Peyer's patch (tissue), 4 donors: ENCODE results near the gene PCBP3. TPM values are rescaled to one million over a fixed set of nuclear protein-coding genes. Genes with fewer than 3 reads are reported as not detected.

Source experiments
- DNase-seq, 3 donors: peaks; one replicate each; pipeline ENCODE4 v3.0.0-alpha.2; 2017 to 2019
- H3K27ac ChIP-seq, 4 donors: fragments of 200-600 bp; sonication (generic); one replicate each; pipeline ENCODE4 v1.5.1; 2016 to 2019
- H3K27me3 ChIP-seq, 2 donors: fragments of 200-600 bp; sonication (generic); one replicate each; pipeline ENCODE4 v1.5.1; 2019
- H3K36me3 ChIP-seq, 3 donors: fragments of 200-600 bp; sonication (generic); one replicate each; pipeline ENCODE4 v1.5.1; 2016 to 2019
- H3K4me1 ChIP-seq, 4 donors: fragments of 200-600 bp; sonication (generic); one replicate each; pipeline ENCODE4 v1.5.1; 2016 to 2019
- H3K4me3 ChIP-seq, 4 donors: fragments of 200-600 bp; sonication (generic); 1 replicate in 3 of 4; 2 replicates in 1 of 4; pipeline ENCODE4 v1.5.1; 2016 to 2019; ENCODE audit warnings: mild to moderate bottlenecking in 1 of 4
- H3K9me3 ChIP-seq, 4 donors: fragments of 200-600 bp; sonication (generic); one replicate each; pipeline ENCODE4 v1.5.1; 2016 to 2019; ENCODE audit warnings: mild to moderate bottlenecking in 1 of 4
- CTCF ChIP-seq, 6 experiments: fragments of 450-650 bp in 4 of 6; fragments of 200-600 bp in 2 of 6; sonication (generic) in 1 of 6; IDR thresholded peaks; one replicate each; pipeline ENCODE4 v1.5.1; 2017 to 2019; ENCODE audit warnings: antibody characterized with exemption in 6 of 6, mild to moderate bottlenecking in 3 of 6, moderate library complexity in 1 of 6
- POLR2A ChIP-seq, 2 donors: fragments of 450-650 bp; IDR thresholded peaks; one replicate each; pipeline ENCODE4 v1.5.1; 2017; ENCODE audit warnings: antibody characterized with exemption in 2 of 2, mild to moderate bottlenecking in 2 of 2, moderate library complexity in 2 of 2
- total RNA-seq, 4 donors: library from RNA; depleted of rRNA; stranded (reverse); fragments of >200 nt; gene quantifications; one replicate each; pipeline ENCODE4 v1.1.0, GENCODE V29; 2016

The PCBP3 gene
- total RNA-seq, 4 donors from 2014 or later, result 1.1 to 6.0 (median 4.4) TPM; not detected in 1

- no peak overlapping the region for H3K27ac ChIP-seq
- H3K4me3 ChIP-seq, result no peak overlapping the region
- DNase-seq, result no peak
- no peaks in the 10 kb centered on the region for H3K36me3 ChIP-seq
- H3K4me1 ChIP-seq, result no peaks in the 10 kb centered on the region
- no peaks in the 10 kb centered on the region for H3K27me3 ChIP-seq
- no peaks in the 10 kb centered on the region for H3K9me3 ChIP-seq
- TF ChIP-seq POLR2A (IDR thresholded peaks at IDR 0.05) (no peak), CTCF (IDR thresholded peaks at IDR 0.05) (no peak)
Observed at GRCh38 chr21:45910155-45910547, 266.6 kb downstream of the PCBP3 start.

GRCh38 chr21:45910548-45911221, 267.2 kb downstream of the PCBP3 start:
- no peaks in the 10 kb centered on the region for H3K4me1 ChIP-seq
- no peak overlapping the region for H3K4me3 ChIP-seq
- TF ChIP-seq POLR2A (IDR thresholded peaks at IDR 0.05) (no peak), CTCF (IDR thresholded peaks at IDR 0.05) (no peak)
- H3K27me3 ChIP-seq, result no peaks in the 10 kb centered on the region
- H3K9me3 ChIP-seq, result no peaks in the 10 kb centered on the region
- no peak overlapping the region for H3K27ac ChIP-seq
- DNase-seq, result no peak
- no peaks in the 10 kb centered on the region for H3K36me3 ChIP-seq

- no peaks in the 10 kb centered on the region for H3K27me3 ChIP-seq
- TF ChIP-seq POLR2A (IDR thresholded peaks at IDR 0.05) (no peak), CTCF (IDR thresholded peaks at IDR 0.05) (no peak)
- H3K4me3 ChIP-seq, result no peak overlapping the region
- no peaks in the 10 kb centered on the region for H3K9me3 ChIP-seq
- DNase-seq, result no peak
- H3K36me3 ChIP-seq, result no peaks in the 10 kb centered on the region
- no peak overlapping the region for H3K27ac ChIP-seq
- no peaks in the 10 kb centered on the region for H3K4me1 ChIP-seq
Observed at GRCh38 chr21:45911806-45912325, 268.3 kb downstream of the PCBP3 start.

- no peak for TF ChIP-seq POLR2A (IDR thresholded peaks at IDR 0.05)
- TF ChIP-seq CTCF (IDR thresholded peaks at IDR 0.05), result no peak
- DNase-seq, result no peak
- Histone ChIP-seq H3K4me3 (no peak overlapping the region), H3K27me3 (no peaks in the 10 kb centered on the region), H3K27ac (no peak overlapping the region), H3K9me3 (no peaks in the 10 kb centered on the region), H3K36me3 (no peaks in the 10 kb centered on the region), H3K4me1 (no peaks in the 10 kb centered on the region)
Observed at GRCh38 chr21:45912611-45913417, 269.3 kb downstream of the PCBP3 start.

GRCh38 chr21:45913418-45913765, 269.9 kb downstream of the PCBP3 start:
- no peaks in the 10 kb centered on the region for H3K4me1 ChIP-seq
- H3K27me3 ChIP-seq, result no peaks in the 10 kb centered on the region
- H3K36me3 ChIP-seq, result no peaks in the 10 kb centered on the region
- H3K9me3 ChIP-seq, result no peaks in the 10 kb centered on the region
- no peak overlapping the region for H3K27ac ChIP-seq
- H3K4me3 ChIP-seq, result no peak overlapping the region
- DNase-seq, result no peak
- no peak for TF ChIP-seq CTCF (IDR thresholded peaks at IDR 0.05)
- no peak for TF ChIP-seq POLR2A (IDR thresholded peaks at IDR 0.05)
